HG03558 (cell line): ENCODE data around the gene UNC80.

ENCODE experiments used
- ATAC-seq: cut with Tn5 transposase; IDR thresholded peaks from one replicate; pipeline ENCODE4 v1.9.1; 2021; ENCODE audit warnings: moderate number of reproducible peaks; ENCODE audit not compliant: unreplicated experiment; ENCODE audit errors: extremely low read depth

Gene UNC80

DNA sequence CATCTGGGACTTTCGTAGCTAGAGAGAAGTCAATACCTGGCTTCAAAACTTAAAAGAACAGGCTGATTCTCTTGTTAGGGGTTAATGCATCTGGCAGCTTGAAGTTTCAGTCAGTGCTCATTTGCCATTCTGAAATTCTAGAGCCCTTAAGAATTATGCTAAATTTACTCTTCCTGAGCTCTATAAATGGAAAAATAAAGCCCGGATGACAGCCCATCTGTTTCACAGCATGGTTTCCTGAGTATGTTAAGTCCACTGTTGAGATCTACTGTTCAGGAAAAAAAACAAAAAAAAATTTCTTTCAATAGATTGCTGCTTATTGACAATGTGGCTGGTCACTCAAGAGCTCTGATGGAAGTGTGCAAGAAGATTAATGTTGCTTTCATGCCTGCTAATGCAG, 129.5 kb downstream of the UNC80 start:
- ATAC-seq, result no peak

- no peak for ATAC-seq
Measured at GRCh38 chr2:209905691-209906090, 134.1 kb downstream of the UNC80 start.

DNA sequence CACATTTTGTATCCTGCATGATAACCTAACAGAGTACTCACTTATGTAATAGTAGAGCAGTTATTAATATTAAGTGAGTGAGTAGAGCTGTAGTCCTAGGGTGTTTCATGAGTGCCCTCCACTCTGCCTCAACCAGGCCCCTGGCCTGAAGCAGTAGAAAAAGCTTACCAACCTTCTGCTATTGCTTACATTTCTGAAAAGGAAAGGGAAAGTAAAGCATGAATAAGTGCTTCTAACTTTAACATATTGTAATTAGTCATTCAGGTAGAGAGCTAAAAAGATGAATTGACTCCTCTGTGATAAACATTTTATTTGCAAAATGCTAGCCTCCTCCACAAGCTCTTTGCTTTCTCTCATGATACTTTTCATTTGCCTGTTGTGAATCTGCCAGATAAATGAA, 136.1 kb downstream of the UNC80 start:
- ATAC-seq, result no peak

DNA sequence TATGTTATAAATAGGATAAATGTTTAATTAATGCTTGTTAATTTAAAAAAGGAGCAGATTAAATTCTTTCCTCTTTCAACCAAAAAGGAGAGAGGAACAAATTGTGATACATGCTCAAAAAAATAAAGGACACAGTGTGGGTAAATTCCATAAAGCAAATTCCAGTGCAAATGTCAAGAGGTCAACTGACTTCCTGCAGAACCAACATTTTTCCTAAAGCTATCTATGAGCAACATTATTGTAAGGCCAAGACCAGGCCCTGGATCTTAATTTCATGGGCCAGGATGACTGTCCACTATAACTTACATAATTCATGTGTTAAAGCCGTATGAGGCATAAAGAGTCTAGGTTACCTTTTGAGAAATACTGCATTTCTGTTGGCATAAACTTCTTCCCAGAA, 136.9 kb downstream of the UNC80 start:
- ATAC-seq, result no peak

DNA sequence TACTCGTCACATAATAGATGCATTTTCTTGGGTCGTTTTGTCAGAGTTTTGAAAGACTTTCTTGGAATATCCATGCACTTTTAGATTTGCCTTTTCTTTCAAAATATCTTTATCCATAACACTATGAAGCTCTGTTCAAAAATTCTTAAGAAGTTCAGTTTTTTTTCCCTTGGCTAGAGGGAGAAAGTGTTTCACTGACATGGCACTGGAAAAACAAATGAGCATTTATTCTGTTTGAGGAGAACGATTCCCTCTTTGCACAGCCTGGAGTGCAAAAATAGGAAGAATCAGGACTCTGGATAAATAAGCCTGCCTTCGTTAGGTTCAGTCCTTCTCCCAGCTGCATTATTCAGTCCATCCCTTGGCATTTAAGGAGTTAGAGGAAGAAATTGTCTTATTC, 139.9 kb downstream of the UNC80 start:
- no peak for ATAC-seq

DNA sequence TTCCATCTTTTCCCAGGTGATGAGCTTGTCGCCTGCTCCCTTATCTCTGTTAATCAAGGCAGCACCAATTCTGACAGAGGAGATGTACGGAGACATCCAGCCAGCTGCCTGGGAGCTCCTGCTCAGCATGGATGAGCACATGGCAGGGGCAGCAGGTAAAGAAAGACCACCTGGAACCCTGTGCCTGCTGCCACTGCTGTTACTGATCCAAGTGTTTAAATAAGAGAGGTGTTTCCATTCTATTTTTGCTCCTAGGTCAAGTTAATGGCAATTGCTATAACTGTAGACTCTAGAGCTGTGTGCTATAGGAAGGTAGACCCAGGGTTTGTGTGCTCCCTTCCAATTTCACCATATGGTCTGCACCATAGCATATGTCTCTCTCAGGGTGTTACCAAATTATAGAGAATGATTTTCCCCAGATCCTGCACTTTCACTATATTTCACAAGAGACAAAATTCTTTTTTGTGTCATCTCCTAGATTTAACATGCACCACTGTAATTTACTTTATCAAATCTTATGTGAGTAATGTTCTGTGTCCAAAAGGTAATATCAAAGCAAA, 142.2 kb downstream of the UNC80 start:
- ATAC-seq, result no peak

GRCh38 chr2:209917154-209917771, 145.6 kb downstream of the UNC80 start:
- ATAC-seq, result no peak

DNA sequence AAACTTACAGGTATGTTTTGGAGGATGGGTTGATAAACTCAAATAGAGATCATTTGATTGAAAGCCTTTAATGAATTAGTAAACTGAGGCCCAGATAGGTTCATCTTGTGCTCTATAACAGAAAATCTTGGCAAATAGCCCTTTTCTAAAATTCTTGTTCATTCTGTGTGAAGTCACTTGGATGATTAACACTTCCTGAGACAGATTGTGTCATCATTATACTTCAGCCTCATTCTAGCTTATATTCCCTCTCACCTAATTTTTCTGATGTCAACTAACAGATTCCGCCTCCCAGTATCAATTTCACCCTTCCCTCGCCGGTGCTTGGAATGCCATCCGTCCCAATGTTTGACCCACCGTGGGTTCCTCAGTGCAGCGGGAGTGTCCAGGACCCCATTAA, 146.6 kb downstream of the UNC80 start:
- no peak for ATAC-seq

DNA sequence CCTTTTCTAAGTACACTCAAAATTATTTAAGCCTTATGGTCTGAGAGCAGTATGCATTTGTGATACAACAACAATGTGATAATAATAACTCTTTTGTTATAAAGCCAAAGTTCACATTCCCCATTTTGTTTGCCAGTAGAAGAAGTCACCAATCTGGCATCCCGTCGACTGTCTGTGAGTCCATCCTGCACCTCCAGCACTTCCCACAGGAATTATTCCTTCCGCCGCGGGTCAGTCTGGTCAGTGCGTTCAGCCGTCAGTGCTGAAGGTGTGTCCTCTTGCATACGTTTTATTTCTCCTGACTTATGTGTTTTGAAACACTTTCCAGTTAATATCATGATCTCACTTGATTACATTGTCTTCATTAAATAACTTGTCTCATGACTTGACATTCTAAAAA, 150.5 kb downstream of the UNC80 start:
- no peak for ATAC-seq

DNA sequence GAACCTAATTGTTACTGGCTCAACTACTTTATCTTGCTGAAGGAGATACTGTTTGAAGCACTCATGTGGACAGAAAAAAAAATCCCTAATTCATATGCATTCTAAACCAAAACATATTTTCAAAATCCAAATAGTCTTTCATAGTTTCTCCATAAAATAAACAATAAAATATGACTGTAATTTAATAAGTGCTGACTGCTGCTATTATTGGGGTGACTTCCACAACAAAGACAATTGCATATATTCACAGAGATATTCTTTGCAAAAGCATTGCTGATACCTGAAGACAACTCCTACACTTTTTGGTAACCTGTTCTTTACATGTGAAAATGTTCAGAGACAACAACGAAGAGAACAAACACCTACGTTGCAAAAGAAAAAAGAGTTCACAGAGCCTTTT, 157.7 kb downstream of the UNC80 start:
- ATAC-seq, result no peak

DNA sequence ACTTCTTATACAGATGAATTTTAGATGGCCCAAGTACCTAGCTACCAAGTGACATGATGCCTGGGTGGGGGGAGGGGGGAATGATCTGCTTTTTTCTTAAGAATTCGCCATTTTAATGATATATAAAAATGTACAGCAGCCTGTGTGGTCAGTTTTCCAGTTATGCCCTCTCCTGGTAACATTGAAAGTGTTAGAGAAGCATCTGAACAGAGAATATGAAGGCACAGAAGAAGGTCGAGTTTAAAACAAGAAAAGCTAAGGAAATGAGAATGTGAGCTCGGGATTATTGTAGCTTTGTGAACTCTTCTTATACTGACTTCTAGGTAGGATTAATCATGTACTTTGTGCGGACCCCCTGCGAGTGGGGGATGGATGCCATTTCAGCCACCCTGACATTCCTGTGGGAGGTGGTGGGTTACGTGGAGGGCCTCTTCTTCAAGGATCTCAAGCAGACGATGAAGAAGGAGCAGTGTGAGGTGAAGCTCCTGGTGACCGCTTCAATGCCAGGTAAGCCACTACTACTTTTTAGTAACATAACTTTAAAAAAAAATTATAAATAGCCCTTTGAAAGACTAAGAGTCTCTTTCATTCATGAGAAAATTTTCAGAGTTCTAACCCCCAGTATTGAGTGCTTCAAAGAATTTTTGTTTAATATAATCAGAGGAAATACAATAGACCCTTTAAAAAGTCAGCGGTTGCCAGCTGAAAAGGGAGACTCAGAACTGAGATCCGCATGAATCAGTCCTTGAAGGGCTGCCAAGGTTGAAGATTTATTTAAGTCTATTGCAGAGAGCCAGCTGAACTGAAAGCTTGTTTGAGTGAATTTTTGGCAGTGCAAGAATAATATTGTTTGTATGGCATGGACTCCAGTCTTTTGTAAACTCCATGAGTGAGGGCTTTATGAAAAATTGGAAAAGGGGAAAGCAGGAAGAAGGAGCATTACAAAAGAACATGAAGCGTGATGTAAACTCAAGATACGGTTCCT, 162.2 kb downstream of the UNC80 start:
- ATAC-seq, result no peak

DNA sequence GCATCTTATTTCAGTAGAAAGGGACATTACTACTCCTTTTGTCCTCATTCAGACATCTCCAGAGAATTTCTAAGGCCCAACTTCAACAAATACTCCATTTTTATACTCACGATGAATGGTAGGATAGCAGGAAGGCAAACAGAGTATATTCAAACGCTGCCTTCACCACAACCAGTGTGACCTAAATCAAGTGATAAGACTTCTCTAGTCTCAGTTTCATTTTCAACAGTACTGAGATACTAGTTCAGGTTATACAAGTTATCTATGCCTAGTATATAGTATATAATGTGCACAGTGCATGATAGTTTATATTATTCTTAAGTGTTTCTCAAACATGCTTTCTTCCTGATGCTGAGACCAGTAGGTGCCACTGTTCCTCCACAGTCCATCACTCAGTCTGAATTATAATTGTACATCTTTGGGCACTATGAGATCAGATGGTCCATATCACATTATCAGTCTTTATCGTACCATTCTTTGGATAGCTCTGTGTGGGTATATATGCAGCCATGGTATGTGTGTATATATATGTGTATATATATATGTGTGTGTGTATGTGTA, 164.6 kb downstream of the UNC80 start:
- no peak for ATAC-seq

DNA sequence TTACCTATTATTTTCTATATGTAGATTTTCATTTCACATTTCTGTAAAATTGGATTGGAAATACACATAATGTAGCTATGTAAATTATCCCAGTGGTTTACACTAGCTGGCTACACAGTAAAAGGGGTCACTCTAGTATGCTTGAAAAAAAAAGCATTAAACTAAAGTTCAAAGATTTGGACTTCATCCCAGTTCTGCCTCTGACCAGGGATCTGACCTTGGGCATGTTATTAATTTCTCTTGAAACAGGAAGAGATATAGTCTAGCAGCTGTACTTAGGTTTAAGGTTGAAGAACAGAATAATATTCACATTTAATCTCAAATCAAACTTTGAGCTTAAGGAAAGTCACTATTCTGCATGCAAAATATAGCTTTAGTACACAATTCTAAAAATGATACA, 166.3 kb downstream of the UNC80 start:
- ATAC-seq, result no peak

DNA sequence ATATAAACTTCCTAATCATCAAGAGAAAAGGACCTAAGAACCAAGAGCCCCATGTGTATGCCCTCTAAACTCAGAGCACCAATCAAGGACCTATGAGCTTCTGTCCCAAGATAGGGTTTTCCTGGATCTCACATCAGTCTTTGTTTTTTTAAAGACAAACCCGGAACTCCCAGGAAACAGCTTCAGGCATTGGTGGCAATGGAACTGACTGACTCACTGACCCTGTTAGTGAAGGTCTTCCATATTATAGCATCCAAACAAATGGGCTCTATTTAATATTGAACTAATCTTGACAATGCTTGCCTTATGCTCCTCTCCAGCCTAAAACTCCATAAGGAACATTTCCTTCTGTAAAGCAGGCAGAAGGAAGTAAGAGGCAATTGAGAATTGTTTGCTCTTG, 167.3 kb downstream of the UNC80 start:
- no peak for ATAC-seq

- ATAC-seq, result no peak
Measured at GRCh38 chr2:209940936-209941335, 169.3 kb downstream of the UNC80 start.

DNA sequence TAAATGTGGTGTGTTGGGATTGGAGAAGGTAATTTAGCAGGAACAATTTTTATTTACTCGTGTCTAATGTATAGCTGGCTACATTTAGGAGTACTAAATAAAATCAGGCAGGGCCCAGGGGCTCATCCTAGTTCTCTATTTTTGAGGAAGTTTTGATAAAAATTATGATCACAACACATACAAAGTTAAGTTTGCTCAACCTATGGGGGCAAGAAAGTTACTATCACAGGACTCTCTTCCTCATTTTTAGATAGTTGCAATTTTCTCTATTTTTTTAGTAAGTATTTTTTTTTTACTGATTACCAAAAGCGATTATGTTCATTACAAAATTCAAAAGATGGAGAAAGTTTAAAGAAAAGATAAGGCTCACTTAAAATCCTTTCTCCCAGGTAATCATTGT, 170.8 kb downstream of the UNC80 start:
- ATAC-seq, result no peak

- no peak for ATAC-seq
Measured at GRCh38 chr2:209942936-209943605, 171.4 kb downstream of the UNC80 start.

DNA sequence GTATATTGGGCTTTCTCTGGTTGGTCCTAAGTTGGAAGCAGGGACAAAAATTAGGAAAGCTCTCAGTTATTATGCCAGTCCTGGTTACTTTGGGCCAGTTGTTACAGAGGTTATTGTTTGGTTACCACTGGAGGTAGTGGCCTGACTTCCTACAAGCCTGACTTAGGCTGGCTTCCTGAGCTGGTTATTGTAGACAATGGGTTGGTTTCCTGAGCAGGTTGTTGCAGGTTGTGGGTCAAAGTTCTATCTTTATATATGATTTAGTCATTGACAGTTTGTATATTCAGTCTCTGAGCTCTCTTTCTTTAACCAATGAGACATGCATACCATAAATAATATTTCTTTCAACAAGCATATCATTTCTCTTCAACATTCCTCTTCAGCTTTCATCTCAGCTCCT, 172.1 kb downstream of the UNC80 start:
- ATAC-seq, result no peak

- no peak for ATAC-seq
Measured at GRCh38 chr2:209946539-209946938, 174.9 kb downstream of the UNC80 start.

GRCh38 chr2:209956271-209956670, 184.6 kb downstream of the UNC80 start:
- no peak for ATAC-seq

GRCh38 chr2:209958016-209958415, 186.4 kb downstream of the UNC80 start:
- no peak for ATAC-seq
